PC-9 (cell line): ENCODE measurements around the gene SLC13A2. TPM values are rescaled to one million over a fixed set of nuclear protein-coding genes. Genes with fewer than 3 reads are reported as not detected.

ENCODE experiments used
- BruUV-seq: library from RNA; stranded (reverse); fragments of 400-500 nt; replicated peaks from 2 replicates; lab custom pipeline; 2021; lab: Mats Ljungman, UMichigan
- CTCF ChIA-PET: fragments of 300-600 bp; sonication (Branson Sonifier 250); formaldehyde crosslinking; loops from one replicate; lab custom pipeline; 2022; ENCODE audit warnings: antibody characterized with exemption; lab: Charles Lee
- POLR2A ChIA-PET: fragments of 300-600 bp; sonication (Branson Sonifier 250); formaldehyde crosslinking; loops from one replicate; lab custom pipeline; 2022; ENCODE audit warnings: antibody characterized with exemption; ENCODE audit not compliant: unreplicated experiment; lab: Charles Lee
- DNase-seq, 2 experiments: peaks; one replicate each; pipeline versions ENCODE4 v3.0.0 to v3.0.0-alpha.2; 2015 to 2022; ENCODE audit warnings: mixed read lengths in 1 of 2
- H2AFZ ChIP-seq: fragments of 200-600 bp; sonication (generic); 2 replicates; pipeline ENCODE4 v1.8.1; 2017; ENCODE audit warnings: antibody characterized with exemption
- H3F3A ChIP-seq: fragments of 200-600 bp; sonication (generic); 2 replicates; pipeline ENCODE4 v1.8.1; 2017; ENCODE audit warnings: antibody characterized with exemption, mild to moderate bottlenecking, low read depth; ENCODE audit not compliant: insufficient read depth
- H3K27ac ChIP-seq: fragments of 200-600 bp; sonication (generic); 2 replicates; pipeline ENCODE4 v1.6.1; 2016; ENCODE audit warnings: mixed run types
- H3K27me3 ChIP-seq: fragments of 200-600 bp; sonication (generic); 2 replicates; pipeline ENCODE4 v1.6.1; 2016; ENCODE audit warnings: low read depth, mixed run types; ENCODE audit not compliant: insufficient read depth
- H3K36me3 ChIP-seq: fragments of 200-600 bp; sonication (generic); 2 replicates; pipeline ENCODE4 v1.6.1; 2016; ENCODE audit warnings: low read depth, mixed run types
- H3K4me1 ChIP-seq: fragments of 200-600 bp; sonication (generic); replicated peaks from 2 replicates; pipeline ENCODE4 v1.6.1; 2016; ENCODE audit warnings: mixed run types; ENCODE audit not compliant: insufficient read depth
- H3K4me2 ChIP-seq: fragments of 200-600 bp; sonication (generic); 2 replicates; pipeline ENCODE4 v1.6.1; 2017; ENCODE audit warnings: mixed run types
- H3K4me3 ChIP-seq: fragments of 200-600 bp; sonication (generic); 2 replicates; pipeline ENCODE4 v1.6.1; 2016; ENCODE audit warnings: mixed run types
- H3K79me2 ChIP-seq: fragments of 200-600 bp; sonication (generic); 2 replicates; pipeline ENCODE4 v1.6.1; 2017; ENCODE audit warnings: low read depth, mixed run types
- H3K9me2 ChIP-seq: fragments of 200-600 bp; sonication (generic); 2 replicates; pipeline ENCODE4 v1.8.1; 2017; ENCODE audit warnings: mild to moderate bottlenecking; ENCODE audit not compliant: insufficient read depth
- H3K9me3 ChIP-seq: fragments of 200-600 bp; sonication (generic); 2 replicates; pipeline ENCODE4 v1.8.1; 2016; ENCODE audit warnings: low read depth; ENCODE audit not compliant: insufficient read depth
- H4K20me1 ChIP-seq: fragments of 200-600 bp; sonication (generic); 2 replicates; pipeline ENCODE4 v1.8.1; 2017; ENCODE audit not compliant: insufficient read depth
- CTCF ChIP-seq: fragments of 200-600 bp; sonication (generic); conservative IDR thresholded peaks from 2 replicates; pipeline ENCODE4 v1.6.1; 2017; ENCODE audit warnings: mixed run types, antibody characterized with exemption, mild to moderate bottlenecking, moderate library complexity
- EZH2 ChIP-seq: fragments of 200-600 bp; sonication (generic); IDR thresholded peaks from 2 replicates; pipeline ENCODE4 v1.8.0; 2017; ENCODE audit warnings: antibody characterized with exemption, low read depth
- intact Hi-C: fragments of 100-400 bp; cut with micrococcal nuclease; formaldehyde crosslinking; loops from one replicate; pipeline ENCODE4 v1.10.0; 2022; ENCODE audit not compliant: unreplicated experiment
- total RNA-seq: library from RNA; stranded (reverse); gene quantifications from 2 replicates; pipeline ENCODE4 v1.2.3, GENCODE V29; 2021

Gene SLC13A2
- total RNA-seq, 1 experiment from 2014 or later, result not detected

GRCh38 chr17:28507567-28508203, 34.2 kb downstream of the SLC13A2 start:
- DNase-seq, result no peak
- Histone ChIP-seq H3K4me1 (no peaks in the 10 kb centered on the region), H3K27ac (no peak overlapping the region), H2AFZ (no peak overlapping the region), H3K9me2 (no peaks in the 10 kb centered on the region), H3F3A (no peaks in the 10 kb centered on the region), H3K4me3 (no peak overlapping the region), H4K20me1 (no peaks in the 10 kb centered on the region), H3K79me2 (no peaks in the 10 kb centered on the region), H3K4me2 (peak overlapping the region; percentile 39), H3K36me3 (no peaks in the 10 kb centered on the region), H3K27me3 (peaks cover 77% of the 10 kb centered on the region), H3K9me3 (no peaks in the 10 kb centered on the region)
- intact Hi-C loops, result no loop called here
- TF ChIP-seq CTCF (no peak), EZH2 (no peak)
- ChIA-PET POLR2A (interaction anchor here (0.6 kb wide), 1 partner anchor 64 kb away, joined by 5 read pairs; the partner anchor contains the start of gene PIGS), CTCF (no interaction called here)
- BruUV-seq, result no TSS peak

- no peaks in the 10 kb centered on the region for H3K36me3 ChIP-seq
- CTCF ChIA-PET, result no interaction called here
- H3K27ac ChIP-seq, result no peak overlapping the region
- peaks cover 82% of the 10 kb centered on the region for H3K27me3 ChIP-seq
- H4K20me1 ChIP-seq, result no peaks in the 10 kb centered on the region
- no peaks in the 10 kb centered on the region for H3K9me2 ChIP-seq
- POLR2A ChIA-PET, result no interaction called here
- DNase-seq, result no peak
- H3K4me1 ChIP-seq, result no peaks in the 10 kb centered on the region
- no peaks in the 10 kb centered on the region for H3K9me3 ChIP-seq
- no TSS peak for BruUV-seq
- no peak overlapping the region for H2AFZ ChIP-seq
- H3K4me2 ChIP-seq, result peak overlapping the region; percentile 39; the same call in 1 of the 2 replicates
- no peak overlapping the region for H3K4me3 ChIP-seq
- H3F3A ChIP-seq, result no peaks in the 10 kb centered on the region
- TF ChIP-seq EZH2, result no peak
- no peak for TF ChIP-seq CTCF
- intact Hi-C loops, result no loop called here
- H3K79me2 ChIP-seq, result no peaks in the 10 kb centered on the region
These were observed 34.8 kb downstream of the SLC13A2 start for GRCh38 chr17:28508211-28508724.

- Histone ChIP-seq H3K36me3 (no peaks in the 10 kb centered on the region), H3K9me2 (no peaks in the 10 kb centered on the region), H4K20me1 (no peaks in the 10 kb centered on the region), H3F3A (no peaks in the 10 kb centered on the region), H3K27me3 (peaks cover 92% of the 10 kb centered on the region), H3K27ac (no peak overlapping the region), H3K9me3 (no peaks in the 10 kb centered on the region), H3K4me2 (no peak overlapping the region), H3K4me3 (no peak overlapping the region), H3K4me1 (no peaks in the 10 kb centered on the region; the same call in 1 of the 2 replicates), H2AFZ (no peak overlapping the region), H3K79me2 (no peaks in the 10 kb centered on the region)
- POLR2A ChIA-PET, result no interaction called here
- CTCF ChIA-PET, result no interaction called here
- no TSS peak for BruUV-seq
- DNase-seq, result no peak
- intact Hi-C loops, result no loop called here
- TF ChIP-seq CTCF (no peak), EZH2 (no peak)
These were observed 36.3 kb downstream of the SLC13A2 start for GRCh38 chr17:28509789-28510188.
